Measurements from ENCODE around the gene COL6A2.
"Not testable (repeated sequence)": the region's sequence is repeated elsewhere in the genome, so short reads cannot be mapped to it uniquely, and the experiment has no call there.

Gene COL6A2

DNA sequence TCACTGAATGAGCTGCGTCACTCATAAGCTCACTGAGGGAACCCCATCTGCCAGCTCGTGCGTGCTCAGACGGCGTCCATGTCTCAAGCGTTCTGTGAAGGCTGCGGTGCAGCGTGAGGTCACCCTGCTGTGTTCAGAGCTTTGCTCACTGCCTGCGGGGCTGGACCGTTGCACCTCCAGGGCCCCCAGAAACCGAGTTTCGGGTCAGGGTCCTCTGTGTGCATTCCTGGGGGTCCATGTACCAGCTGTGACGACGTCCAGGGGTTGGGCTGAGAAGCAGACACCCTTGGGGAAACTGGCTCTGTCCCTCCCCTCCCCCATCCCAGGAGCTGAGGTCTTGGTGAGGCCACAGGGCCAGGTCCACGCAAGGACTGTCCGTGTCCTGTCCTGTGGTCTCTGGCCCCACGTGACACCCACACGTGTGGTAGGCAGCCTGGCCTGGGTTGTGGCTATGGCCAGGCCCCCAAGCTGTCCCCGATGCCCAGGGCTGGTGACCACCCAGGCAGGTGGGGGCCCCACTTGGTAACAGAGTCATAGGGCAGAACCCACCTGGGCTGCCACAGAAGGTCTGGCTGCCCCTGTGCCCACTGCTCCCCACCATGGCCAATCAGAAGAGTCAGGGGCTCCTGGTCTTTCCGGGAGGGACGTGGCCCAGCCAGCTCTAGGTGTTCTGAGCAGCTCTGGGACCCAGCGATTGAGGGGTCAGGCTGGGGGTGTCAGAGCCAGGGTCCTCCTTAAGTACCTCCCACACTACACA, 33.1 kb downstream of the COL6A2 start:
- Histone ChIP-seq H3K4me3 (no peak overlapping the region), H3K27ac (peak overlapping the region in 1 of 21 experiments; percentile 14)

DNA sequence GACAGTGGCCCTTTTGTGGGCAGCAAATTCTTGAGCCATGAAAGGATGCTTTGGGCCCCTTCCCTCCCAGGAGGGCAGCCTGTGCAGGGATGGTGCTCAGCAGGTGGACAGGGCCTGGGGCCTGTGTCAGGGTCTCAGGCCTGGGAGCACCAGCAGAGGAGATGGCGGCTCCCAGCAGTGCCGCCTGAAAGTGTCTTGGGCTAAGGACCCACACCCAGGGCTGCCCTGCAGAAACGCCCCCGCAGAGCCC, 33.6 kb downstream of the COL6A2 start:
- H3K27ac ChIP-seq: no peak overlapping the region
- no peak overlapping the region for H3K4me3 ChIP-seq

DNA sequence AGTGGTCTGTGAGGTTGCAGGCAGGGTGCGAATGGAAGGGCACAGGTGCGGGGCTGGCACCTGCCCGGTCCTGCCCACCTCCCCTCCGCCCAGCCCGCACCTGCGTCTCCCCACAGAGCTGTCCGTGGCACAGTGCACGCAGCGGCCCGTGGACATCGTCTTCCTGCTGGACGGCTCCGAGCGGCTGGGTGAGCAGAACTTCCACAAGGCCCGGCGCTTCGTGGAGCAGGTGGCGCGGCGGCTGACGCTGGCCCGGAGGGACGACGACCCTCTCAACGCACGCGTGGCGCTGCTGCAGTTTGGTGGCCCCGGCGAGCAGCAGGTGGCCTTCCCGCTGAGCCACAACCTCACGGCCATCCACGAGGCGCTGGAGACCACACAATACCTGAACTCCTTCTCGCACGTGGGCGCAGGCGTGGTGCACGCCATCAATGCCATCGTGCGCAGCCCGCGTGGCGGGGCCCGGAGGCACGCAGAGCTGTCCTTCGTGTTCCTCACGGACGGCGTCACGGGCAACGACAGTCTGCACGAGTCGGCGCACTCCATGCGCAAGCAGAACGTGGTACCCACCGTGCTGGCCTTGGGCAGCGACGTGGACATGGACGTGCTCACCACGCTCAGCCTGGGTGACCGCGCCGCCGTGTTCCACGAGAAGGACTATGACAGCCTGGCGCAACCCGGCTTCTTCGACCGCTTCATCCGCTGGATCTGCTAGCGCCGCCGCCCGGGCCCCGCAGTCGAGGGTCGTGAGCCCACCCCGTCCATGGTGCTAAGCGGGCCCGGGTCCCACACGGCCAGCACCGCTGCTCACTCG, 34.1 kb downstream of the COL6A2 start:
- Histone ChIP-seq H3K27ac (no peak overlapping the region), H3K4me3 (no peak overlapping the region)

DNA sequence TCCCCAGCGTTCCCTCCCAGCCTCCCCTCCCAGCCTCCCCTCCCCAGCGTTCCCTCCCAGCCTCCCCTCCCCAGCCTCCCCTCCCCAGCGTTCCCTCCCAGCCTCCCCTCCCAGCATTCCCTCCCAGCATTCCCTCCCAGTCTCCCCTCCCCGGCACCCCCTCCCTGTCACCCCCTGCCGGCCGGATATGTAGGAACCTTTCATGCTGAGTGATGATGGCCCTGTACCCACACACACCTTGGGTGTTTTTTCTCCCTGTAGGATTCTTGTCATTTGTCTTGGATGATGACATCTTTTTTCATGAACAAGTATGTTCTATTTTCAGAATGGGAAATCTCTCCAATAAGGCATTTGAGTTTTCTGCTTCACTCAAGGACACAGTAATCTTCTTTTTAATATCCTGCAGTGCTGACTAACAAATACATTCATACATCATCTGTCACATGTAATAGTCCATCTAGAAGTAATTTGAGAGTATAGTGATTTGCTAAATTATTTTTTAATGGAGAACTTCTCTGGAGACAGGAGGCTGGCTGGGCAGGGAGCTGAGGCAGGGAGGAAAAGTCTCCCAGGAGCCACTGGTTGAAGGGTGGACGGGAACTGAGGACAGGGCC, 38.0 kb downstream of the COL6A2 start:
- Histone ChIP-seq H3K27ac (no peak overlapping the region), H3K4me3 (no peak overlapping the region)

DNA sequence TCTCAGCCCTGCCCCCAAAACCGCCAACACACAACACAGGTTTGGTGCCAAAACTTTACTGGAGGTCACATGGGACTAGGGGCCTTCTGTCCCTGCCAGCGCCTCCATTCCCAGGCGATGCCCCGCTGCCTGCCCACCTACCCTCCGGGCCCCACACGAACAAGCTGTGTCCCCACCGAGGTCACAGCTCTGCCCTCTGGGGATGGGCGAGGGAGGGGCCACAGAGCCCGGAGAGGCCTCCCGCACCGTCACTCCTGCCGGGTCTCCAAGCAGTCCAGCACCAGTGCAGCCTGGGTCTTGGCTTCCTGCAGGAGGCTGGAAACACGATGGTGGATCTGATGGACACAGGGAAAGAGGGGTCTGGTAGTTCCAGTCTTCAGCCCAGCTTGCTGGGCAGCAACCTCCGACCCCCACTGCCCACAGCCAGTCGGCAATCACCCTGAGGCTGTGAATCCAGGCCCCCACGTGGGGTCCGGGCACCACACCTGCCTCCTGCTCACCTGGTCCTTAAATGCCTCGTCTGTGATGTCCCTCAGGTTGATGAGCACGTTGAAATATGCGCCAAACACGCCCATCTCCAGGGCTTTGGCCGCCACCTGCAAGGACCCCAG, 38.9 kb downstream of the COL6A2 start:
- Histone ChIP-seq H3K4me3 (no peak overlapping the region), H3K27ac (no peak overlapping the region)

- H3K4me3 ChIP-seq: no peak overlapping the region
- no peak overlapping the region for H3K27ac ChIP-seq
These were observed 40.0 kb downstream of the COL6A2 start for GRCh38 chr21:46137908-46138307.

DNA sequence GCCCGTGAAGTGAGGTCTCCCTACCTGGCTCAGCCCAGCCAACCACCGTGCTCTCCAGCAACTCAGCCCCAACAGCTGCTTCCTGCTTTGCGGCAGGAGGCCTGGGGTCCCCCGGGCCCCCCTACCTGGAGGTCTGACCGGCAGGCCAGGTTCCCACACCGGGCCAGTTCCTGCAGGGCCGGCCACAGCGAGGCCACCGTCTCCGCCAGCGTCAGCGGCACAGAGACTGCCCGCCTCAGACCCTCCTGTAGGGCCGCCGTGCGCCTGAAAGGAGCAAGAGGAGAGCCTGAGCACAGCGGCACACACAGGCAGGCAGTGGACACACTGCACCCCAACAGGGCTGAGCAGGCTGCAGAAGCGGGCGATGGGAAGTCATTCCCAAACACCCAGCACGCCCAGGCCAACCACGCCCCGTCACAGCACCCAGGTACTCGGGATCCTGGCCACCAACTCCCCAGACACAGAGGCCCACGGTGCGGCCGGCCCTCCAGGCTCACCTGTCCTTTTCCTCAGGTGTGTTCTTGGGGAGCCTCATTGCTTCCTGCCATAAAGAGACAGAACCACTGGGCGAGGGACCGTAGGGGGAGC, 40.6 kb downstream of the COL6A2 start:
- no peak overlapping the region for H3K4me3 ChIP-seq

DNA sequence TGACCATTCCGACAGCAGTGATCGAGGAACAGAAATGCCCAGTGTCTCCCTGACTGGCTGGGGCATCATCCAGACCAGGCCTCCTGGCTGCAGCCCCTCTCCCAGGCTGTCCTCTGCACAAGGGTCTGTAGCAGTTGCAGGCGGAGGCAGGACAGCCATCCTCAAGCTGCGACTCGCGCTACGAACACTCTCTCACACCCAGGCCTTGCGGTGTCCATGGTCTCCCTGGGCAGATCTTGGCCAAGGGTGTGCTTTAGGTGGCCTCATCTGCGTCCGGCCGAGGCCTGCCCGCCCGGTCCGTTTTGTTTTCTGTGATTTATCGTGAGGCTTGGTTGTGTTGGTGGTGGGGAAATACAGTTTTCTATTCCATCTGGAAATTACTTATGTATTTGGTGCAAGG, 41.8 kb downstream of the COL6A2 start:
- no peak overlapping the region for H3K4me3 ChIP-seq
- H3K27ac ChIP-seq: no peak overlapping the region

More for the DNA sequence above, 40.6 kb downstream of the COL6A2 start:
- no peak overlapping the region for H3K27ac ChIP-seq

- H3K4me3 ChIP-seq: not testable (repeated sequence)
These were observed 42.6 kb downstream of the COL6A2 start for GRCh38 chr21:46140352-46141003.

DNA sequence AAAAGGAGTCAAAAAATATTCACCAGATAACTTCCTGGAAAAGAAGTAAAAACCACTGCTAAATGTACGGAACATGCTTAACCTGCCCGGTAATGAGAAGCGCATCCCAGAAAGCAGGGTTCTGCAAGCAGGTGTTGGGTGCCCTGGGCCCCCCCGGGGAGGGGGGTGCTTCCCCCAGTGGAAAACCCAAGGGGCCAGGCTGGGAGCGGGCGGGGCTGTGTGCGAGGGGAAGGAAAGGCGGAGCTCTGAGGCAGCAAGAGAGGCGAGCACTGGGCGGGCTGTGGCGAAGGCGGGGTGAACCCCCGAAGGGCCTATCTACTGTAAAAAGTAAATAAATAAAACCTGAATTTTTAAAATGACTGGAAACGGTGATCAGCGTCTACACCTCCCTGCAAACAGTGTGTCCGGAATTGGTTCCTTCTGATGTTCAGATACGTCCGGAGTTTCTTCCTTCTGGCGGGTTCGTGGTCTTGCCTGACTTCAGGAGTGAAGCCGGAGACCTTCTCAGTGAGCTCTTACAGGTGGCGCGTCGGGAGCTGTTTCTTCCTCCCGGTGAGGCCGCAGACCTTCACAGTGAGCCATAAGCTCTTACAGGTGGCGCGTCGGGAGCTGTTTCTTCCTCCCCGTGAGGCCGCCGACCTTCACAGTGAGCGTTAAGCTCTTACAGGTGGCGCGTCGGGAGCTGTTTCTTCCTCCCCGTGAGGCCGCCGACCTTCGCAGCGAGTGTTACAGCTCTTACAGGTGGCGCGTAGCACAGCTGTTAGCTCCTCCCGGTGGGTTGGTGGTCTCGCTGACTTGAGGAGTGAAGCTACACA, 44.1 kb downstream of the COL6A2 start:
- Histone ChIP-seq H3K4me3 (no peak overlapping the region), H3K27ac (no peak overlapping the region)

More at GRCh38 chr21:46140352-46141003, 42.6 kb downstream of the COL6A2 start:
- not testable (repeated sequence) for H3K27ac ChIP-seq

- no peak overlapping the region for H3K4me3 ChIP-seq
- peak overlapping the region in 1 of 21 experiments; percentile 55 for H3K27ac ChIP-seq
These were observed 44.9 kb downstream of the COL6A2 start for GRCh38 chr21:46142582-46143473.

DNA sequence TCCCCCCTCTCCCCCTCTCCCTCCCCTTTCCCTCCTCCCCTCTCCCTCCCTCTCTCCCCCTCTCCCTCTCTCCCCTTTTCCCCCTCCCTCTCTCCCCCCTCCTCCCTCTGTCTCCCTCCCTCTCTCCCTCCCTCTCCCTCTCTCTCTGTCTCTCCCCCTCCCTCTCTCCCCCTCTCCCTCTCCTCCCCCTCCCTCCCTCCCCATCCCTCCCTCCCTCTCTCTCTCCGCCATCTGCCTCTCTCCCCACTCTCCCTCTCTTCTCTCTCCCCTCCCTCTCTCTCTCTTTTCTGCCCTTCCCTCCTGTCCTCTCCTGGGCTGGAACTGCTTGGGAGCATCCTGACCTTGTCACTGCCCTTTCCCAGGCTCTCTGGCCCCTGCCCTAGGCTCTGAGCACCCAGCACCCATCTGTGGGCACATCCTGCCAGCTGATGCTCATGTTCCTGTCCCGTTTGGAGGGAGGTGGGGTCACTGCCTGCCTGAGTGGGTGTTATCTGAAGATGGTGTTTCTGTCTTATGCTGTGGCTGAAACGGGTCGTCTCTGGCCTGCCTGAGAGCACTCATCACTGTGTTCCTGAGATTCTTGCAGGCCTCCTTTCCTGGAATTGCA, 46.7 kb downstream of the COL6A2 start:
- Histone ChIP-seq H3K4me3 (no peak overlapping the region), H3K27ac (no peak overlapping the region)

GRCh38 chr21:46145159-46145839, 47.4 kb downstream of the COL6A2 start:
- no peak overlapping the region for H3K4me3 ChIP-seq
- no peak overlapping the region for H3K27ac ChIP-seq

DNA sequence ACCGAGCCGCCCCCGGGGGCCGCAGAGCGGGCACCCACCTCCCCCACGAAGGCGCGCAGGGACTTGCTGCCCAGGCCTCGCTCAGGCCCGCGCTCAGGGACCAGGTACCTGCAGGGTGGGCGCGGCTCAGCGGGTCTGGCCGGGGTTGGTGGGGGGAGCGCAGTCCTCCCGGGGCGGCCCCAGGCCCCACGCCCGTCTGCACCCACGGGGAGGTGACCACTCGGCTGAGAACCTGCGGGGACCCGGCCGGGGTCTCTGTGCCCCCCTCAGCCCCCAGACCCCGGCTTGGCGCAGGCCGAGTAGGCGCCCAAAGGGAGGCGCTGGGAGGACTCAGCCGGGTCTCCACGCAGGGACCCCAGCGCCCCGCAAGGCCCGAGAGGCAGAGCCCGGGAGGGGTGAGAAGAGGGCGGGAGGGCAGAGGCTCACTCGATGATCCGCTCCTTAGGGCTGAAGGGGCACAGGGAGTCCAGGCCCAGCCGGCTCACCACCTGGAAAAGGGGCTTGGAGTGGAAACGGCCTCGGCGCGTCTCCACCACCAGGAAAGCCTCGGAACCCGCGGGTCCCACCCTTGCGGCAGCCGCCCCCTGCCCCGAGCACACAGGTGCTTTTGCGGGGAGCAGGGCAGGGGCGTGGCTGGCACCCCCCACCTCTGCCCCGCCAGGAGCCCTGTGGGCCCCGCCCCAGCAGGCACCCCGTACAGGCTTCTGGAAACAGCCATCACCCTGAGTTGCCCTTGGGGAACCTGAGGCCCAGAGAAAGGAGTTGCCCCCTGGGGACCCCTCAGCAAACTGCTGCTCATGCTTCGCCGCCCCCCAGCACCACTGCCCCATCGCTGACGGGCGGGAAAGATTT, 48.2 kb downstream of the COL6A2 start:
- no peak overlapping the region for H3K4me3 ChIP-seq
- H3K27ac ChIP-seq: no peak overlapping the region

DNA sequence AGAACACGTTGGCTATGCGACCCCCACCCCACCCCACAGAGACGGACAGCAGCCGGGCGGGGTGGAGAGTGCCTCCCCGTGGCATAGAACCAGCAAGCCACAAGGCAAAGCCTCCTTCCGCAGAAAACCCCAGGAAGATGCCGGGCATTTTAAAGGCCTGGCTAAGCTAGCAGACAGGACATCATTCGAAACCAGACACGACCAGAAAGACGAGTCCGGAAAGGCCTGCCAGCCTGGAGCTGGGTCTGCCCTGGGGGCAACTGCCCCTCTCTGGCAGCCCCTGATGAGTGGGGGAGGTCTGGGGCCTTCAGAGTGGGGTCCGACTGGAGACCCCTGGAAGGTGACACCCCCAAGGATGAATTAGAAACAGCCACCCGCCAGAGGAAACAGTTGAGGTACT, 48.9 kb downstream of the COL6A2 start:
- Histone ChIP-seq H3K27ac (no peak overlapping the region), H3K4me3 (no peak overlapping the region)

GRCh38 chr21:46147429-46147828, 49.5 kb downstream of the COL6A2 start:
- not testable (repeated sequence) for H3K4me3 ChIP-seq, H3K27ac ChIP-seq

Measured in skin epidermis (tissue), 12 donors.